Panc1 (cell line): ENCODE measurements around the gene SLC52A1. TPM values are rescaled to one million over a fixed set of nuclear protein-coding genes. Genes with fewer than 3 reads are reported as not detected.

Experiments used
- ATAC-seq: fragments of 200-7000 bp; cut with Tn5 transposase; 2 replicates; pipeline ENCODE4 v1.9.1; 2020; ENCODE audit warnings: mild to moderate bottlenecking, moderate library complexity
- BruUV-seq: library from RNA; stranded (reverse); fragments of 400-500 nt; replicated peaks from 2 replicates; lab custom pipeline; 2021; lab: Mats Ljungman, UMichigan
- CTCF ChIA-PET: fragments of 300-600 bp; sonication (Branson Sonifier 250); formaldehyde crosslinking; loops from one replicate; lab custom pipeline; 2022; ENCODE audit warnings: antibody characterized with exemption; lab: Charles Lee
- POLR2A ChIA-PET: fragments of 300-600 bp; sonication (Branson Sonifier 250); formaldehyde crosslinking; loops from one replicate; lab custom pipeline; 2022; ENCODE audit warnings: antibody characterized with exemption; lab: Charles Lee
- DNase-seq: peaks from one replicate; pipeline ENCODE4 v3.0.0-alpha.2; 2010; ENCODE audit warnings: low read depth, low spot score
- H3K27ac ChIP-seq: 2 replicates; pipeline ENCODE4 v1.5.1; 2011; ENCODE audit warnings: mild to moderate bottlenecking, low read length, inconsistent platforms
- H3K27me3 ChIP-seq: fragments of 200-500 bp; sonication (Bioruptor generic); 2 replicates; pipeline ENCODE4 v1.6.0; 2014; ENCODE audit warnings: low read length, inconsistent platforms; ENCODE audit not compliant: control insufficient read depth, insufficient read depth
- H3K36me3 ChIP-seq: fragments of 200-500 bp; sonication (Bioruptor generic); 2 replicates; pipeline ENCODE4 v1.5.1; 2014; ENCODE audit warnings: inconsistent platforms, mild to moderate bottlenecking, low read length, moderate library complexity; ENCODE audit not compliant: control insufficient read depth, insufficient read depth
- H3K4me1 ChIP-seq: 2 replicates; pipeline ENCODE4 v1.5.1; 2011; ENCODE audit warnings: inconsistent platforms, mild to moderate bottlenecking, low read length, moderate library complexity; ENCODE audit not compliant: control insufficient read depth, insufficient read depth
- H3K4me3 ChIP-seq, 2 experiments: 2 replicates each; pipeline ENCODE4 v1.5.1; 2011 to 2012; ENCODE audit warnings: low read depth in 2 of 2, low read length in 2 of 2, mild to moderate bottlenecking in 2 of 2, inconsistent platforms in 1 of 2, moderate library complexity in 1 of 2
- H3K9me3 ChIP-seq: fragments of 200-500 bp; sonication (Bioruptor generic); 2 replicates; pipeline ENCODE4 v1.5.1; 2014; ENCODE audit warnings: low read depth, mild to moderate bottlenecking, inconsistent platforms, low read length, moderate library complexity; ENCODE audit not compliant: control insufficient read depth, insufficient read depth
- CTCF ChIP-seq: fragments of 450-650 bp; IDR thresholded peaks from 2 replicates; pipeline ENCODE4 v1.5.1; 2017; ENCODE audit warnings: mild to moderate bottlenecking
- POLR2AphosphoS5 ChIP-seq: IDR thresholded peaks from 2 replicates; pipeline ENCODE4 v1.6.1; 2012; ENCODE audit warnings: mild to moderate bottlenecking, low read depth, low read length, moderate library complexity
- SIN3A ChIP-seq: IDR thresholded peaks from 2 replicates; pipeline ENCODE4 v1.6.1; 2012; ENCODE audit warnings: low read depth, mild to moderate bottlenecking, low read length, moderate library complexity, borderline replicate concordance; ENCODE audit not compliant: insufficient read depth
- TCF7L2 ChIP-seq: IDR thresholded peaks from 2 replicates; pipeline ENCODE4 v1.6.1; 2011; ENCODE audit warnings: mild to moderate bottlenecking, low read depth, low read length, inconsistent platforms
- in situ Hi-C: cut with HindIII; loops from 2 replicates; pipeline ENCODE4 v1.10.0; 2016; ENCODE audit warnings: low sequenced_read_pairs, low pct_unique_long_range_greater_than_20kb
- intact Hi-C: fragments of 100-400 bp; cut with micrococcal nuclease; formaldehyde crosslinking; loops from one replicate; pipeline ENCODE4 v1.10.0; 2022; ENCODE audit not compliant: unreplicated experiment
- total RNA-seq: library from RNA; stranded (reverse); gene quantifications from one replicate; pipeline ENCODE4 v1.2.1, GENCODE V29; 2021; ENCODE audit not compliant: unreplicated experiment
- TF ChIP-seq, protein P1 (sequence below), 2 experiments: IDR thresholded peaks; 2 replicates each; pipeline ENCODE4 v1.6.1; 2011 to 2012; ENCODE audit warnings: low read depth in 2 of 2, control low read depth in 1 of 2, low read length in 1 of 2, mild to moderate bottlenecking in 1 of 2, moderate library complexity in 1 of 2; ENCODE audit not compliant: insufficient read depth in 1 of 2

Gene SLC52A1
- total RNA-seq, 1 experiment from 2014 or later, result 0.54 TPM

DNA sequence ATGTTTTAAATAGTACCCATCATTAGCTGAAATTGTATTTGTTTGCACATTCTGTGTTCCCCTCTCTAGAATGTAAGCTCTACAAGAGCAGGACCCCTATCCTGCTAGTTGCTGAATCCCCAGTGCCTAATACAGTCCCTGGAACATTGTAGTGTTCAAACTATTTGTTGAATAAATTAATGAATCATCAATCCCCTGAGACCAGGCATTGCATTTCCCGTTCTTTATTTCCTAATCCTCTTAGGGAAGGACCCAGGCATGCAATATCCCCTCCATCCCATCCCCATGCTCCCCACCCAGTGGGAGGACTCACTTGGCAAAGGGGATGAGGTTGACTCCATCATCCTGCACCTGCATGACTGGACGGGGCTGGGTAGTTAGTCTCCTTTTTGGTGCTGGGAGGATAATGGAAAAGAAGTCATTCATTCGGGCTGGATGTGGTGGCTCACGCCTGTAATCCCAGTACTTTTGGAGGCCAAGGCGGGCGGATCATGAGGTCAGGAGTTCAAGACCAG, 41.1 kb downstream of the SLC52A1 start:
- no peak for DNase-seq
- Histone ChIP-seq H3K27ac (no peak overlapping the region), H3K9me3 (no peaks in the 10 kb centered on the region), H3K4me3 (no peak overlapping the region), H3K36me3 (no peaks in the 10 kb centered on the region; the same call in 1 of the 2 replicates), H3K4me1 (no peaks in the 10 kb centered on the region), H3K27me3 (no peaks in the 10 kb centered on the region)
- intact Hi-C loops, result no loop called here
- TF ChIP-seq POLR2AphosphoS5 (no peak), CTCF (no peak), SIN3A (no peak), TCF7L2 (no peak)
- TF ChIP-seq, protein P1, sequence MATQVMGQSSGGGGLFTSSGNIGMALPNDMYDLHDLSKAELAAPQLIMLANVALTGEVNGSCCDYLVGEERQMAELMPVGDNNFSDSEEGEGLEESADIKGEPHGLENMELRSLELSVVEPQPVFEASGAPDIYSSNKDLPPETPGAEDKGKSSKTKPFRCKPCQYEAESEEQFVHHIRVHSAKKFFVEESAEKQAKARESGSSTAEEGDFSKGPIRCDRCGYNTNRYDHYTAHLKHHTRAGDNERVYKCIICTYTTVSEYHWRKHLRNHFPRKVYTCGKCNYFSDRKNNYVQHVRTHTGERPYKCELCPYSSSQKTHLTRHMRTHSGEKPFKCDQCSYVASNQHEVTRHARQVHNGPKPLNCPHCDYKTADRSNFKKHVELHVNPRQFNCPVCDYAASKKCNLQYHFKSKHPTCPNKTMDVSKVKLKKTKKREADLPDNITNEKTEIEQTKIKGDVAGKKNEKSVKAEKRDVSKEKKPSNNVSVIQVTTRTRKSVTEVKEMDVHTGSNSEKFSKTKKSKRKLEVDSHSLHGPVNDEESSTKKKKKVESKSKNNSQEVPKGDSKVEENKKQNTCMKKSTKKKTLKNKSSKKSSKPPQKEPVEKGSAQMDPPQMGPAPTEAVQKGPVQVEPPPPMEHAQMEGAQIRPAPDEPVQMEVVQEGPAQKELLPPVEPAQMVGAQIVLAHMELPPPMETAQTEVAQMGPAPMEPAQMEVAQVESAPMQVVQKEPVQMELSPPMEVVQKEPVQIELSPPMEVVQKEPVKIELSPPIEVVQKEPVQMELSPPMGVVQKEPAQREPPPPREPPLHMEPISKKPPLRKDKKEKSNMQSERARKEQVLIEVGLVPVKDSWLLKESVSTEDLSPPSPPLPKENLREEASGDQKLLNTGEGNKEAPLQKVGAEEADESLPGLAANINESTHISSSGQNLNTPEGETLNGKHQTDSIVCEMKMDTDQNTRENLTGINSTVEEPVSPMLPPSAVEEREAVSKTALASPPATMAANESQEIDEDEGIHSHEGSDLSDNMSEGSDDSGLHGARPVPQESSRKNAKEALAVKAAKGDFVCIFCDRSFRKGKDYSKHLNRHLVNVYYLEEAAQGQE (IDR thresholded peaks at IDR 0.05; ENCODE audit: insufficient read depth in 1 of 2, low read depth in 2 of 2, low read length in 1 of 2), result no peak
- POLR2A ChIA-PET, result no interaction called here
- no TSS peak for BruUV-seq
- ATAC-seq, result no peak
- in situ Hi-C loops, result no loop called here
- CTCF ChIA-PET, result no interaction called here

GRCh38 chr17:4987767-4988567, 47.3 kb downstream of the SLC52A1 start:
- H3K9me3 ChIP-seq, result no peaks in the 10 kb centered on the region
- BruUV-seq, result TSS peak; percentile 92
- H3K4me3 ChIP-seq, result peak overlapping the region; percentile 67 to 75
- no peaks in the 10 kb centered on the region; the same call in 1 of the 2 replicates for H3K36me3 ChIP-seq
- H3K27me3 ChIP-seq, result no peaks in the 10 kb centered on the region
- intact Hi-C loops, result no loop called here
- ATAC-seq (peak; percentile 36; the same call in 1 of the 2 replicates), DNase-seq (no peak)
- ChIA-PET CTCF (interaction anchor here (0.8 kb wide), 1 partner anchor 76 kb away, joined by 6 read pairs; no protein-coding TSS in a partner anchor), POLR2A (no interaction called here)
- H3K27ac ChIP-seq, result peak overlapping the region; percentile 85
- in situ Hi-C loops, result no loop called here
- peaks cover 6% of the 10 kb centered on the region; the same call in 1 of the 2 replicates for H3K4me1 ChIP-seq
- TF ChIP-seq, protein P1 (IDR thresholded peaks at IDR 0.05; ENCODE audit: insufficient read depth in 1 of 2, low read depth in 2 of 2, low read length in 1 of 2), result no peak
- no peak for TF ChIP-seq TCF7L2
- TF ChIP-seq SIN3A, result no peak
- TF ChIP-seq POLR2AphosphoS5, result no peak
- no peak for TF ChIP-seq CTCF
